GM06990 (cell line): Measurements from ENCODE around the gene AFG3L2.

ENCODE experiments used
- DNase-seq: peaks from one replicate; pipeline ENCODE4 v3.0.0-alpha.2; 2011; ENCODE audit not compliant: insufficient read length; ENCODE audit errors: extremely low read depth
- H3K27me3 ChIP-seq: replicated peaks from 2 replicates; pipeline ENCODE4 v1.6.0; 2011; ENCODE audit warnings: low read length; ENCODE audit not compliant: control insufficient read depth, insufficient read depth
- H3K36me3 ChIP-seq: 2 replicates; pipeline ENCODE4 v1.5.1; 2011; ENCODE audit warnings: low read length; ENCODE audit not compliant: control insufficient read depth, insufficient read depth
- H3K4me3 ChIP-seq: replicated peaks from 2 replicates; pipeline ENCODE4 v1.5.1; 2011; ENCODE audit warnings: low read depth, mild to moderate bottlenecking, control low read depth, low read length
- TF ChIP-seq, protein P1 (sequence below): IDR thresholded peaks from 2 replicates; pipeline ENCODE4 v1.5.1; 2011; ENCODE audit warnings: low read length, control low read depth, mild to moderate bottlenecking, inconsistent platforms; ENCODE audit not compliant: insufficient read depth, poor library complexity, severe bottlenecking

Gene AFG3L2

GRCh38 chr18:12376754-12377555, at the start of gene AFG3L2:
Gene AFG3L2 (minus strand): TSS chr18:12377227. CDS start chr18:12377082, 145 bp downstream.
- DNase-seq = peak; percentile 100
- Histone ChIP-seq H3K27me3 (no peaks in the 10 kb centered on the region), H3K36me3 (no peaks in the 10 kb centered on the region), H3K4me3 (peak within 1 kb of the TSS; percentile 86)
- TF ChIP-seq, protein P1, sequence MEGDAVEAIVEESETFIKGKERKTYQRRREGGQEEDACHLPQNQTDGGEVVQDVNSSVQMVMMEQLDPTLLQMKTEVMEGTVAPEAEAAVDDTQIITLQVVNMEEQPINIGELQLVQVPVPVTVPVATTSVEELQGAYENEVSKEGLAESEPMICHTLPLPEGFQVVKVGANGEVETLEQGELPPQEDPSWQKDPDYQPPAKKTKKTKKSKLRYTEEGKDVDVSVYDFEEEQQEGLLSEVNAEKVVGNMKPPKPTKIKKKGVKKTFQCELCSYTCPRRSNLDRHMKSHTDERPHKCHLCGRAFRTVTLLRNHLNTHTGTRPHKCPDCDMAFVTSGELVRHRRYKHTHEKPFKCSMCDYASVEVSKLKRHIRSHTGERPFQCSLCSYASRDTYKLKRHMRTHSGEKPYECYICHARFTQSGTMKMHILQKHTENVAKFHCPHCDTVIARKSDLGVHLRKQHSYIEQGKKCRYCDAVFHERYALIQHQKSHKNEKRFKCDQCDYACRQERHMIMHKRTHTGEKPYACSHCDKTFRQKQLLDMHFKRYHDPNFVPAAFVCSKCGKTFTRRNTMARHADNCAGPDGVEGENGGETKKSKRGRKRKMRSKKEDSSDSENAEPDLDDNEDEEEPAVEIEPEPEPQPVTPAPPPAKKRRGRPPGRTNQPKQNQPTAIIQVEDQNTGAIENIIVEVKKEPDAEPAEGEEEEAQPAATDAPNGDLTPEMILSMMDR = no peak

DNA sequence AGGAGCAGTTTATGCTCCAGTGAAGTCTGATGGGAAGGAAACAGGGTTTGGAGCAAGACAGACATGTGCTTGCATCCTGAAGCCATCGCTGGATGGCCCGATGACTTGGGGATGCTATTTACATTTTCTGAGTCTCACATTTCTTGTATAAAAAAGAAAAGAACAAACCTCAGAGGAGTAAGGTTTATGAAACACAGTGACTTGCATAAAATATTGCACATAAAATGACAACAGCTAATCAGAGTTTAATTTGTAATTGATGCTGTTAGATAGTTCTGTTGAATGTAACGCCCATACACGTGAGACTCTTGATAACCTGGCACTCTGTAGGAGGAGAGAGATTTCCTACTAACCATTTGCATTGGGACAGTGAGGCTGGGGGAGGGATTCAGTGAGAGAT, 47.2 kb upstream of the AFG3L2 start:
- no peak for DNase-seq
- Histone ChIP-seq H3K36me3 (no peaks in the 10 kb centered on the region; the same call in 1 of the 2 replicates), H3K27me3 (no peaks in the 10 kb centered on the region), H3K4me3 (no peak overlapping the region)
- TF ChIP-seq, protein P1 = no peak

- Histone ChIP-seq H3K36me3 (no peaks in the 10 kb centered on the region; the same call in 1 of the 2 replicates), H3K4me3 (no peak overlapping the region), H3K27me3 (no peaks in the 10 kb centered on the region)
- TF ChIP-seq, protein P1 = no peak
- DNase-seq = no peak
Observed at GRCh38 chr18:12423820-12424219, 46.8 kb upstream of the AFG3L2 start.

GRCh38 chr18:12423393-12423792, 46.4 kb upstream of the AFG3L2 start:
- Histone ChIP-seq H3K36me3 (no peaks in the 10 kb centered on the region; the same call in 1 of the 2 replicates), H3K4me3 (no peak overlapping the region)
- TF ChIP-seq, protein P1 = no peak

GRCh38 chr18:12422936-12423335, 45.9 kb upstream of the AFG3L2 start:
- DNase-seq = no peak
- H3K36me3 ChIP-seq = no peaks in the 10 kb centered on the region; the same call in 1 of the 2 replicates
- TF ChIP-seq, protein P1 = peak; percentile 45

More at GRCh38 chr18:12423393-12423792, 46.4 kb upstream of the AFG3L2 start:
- no peaks in the 10 kb centered on the region for H3K27me3 ChIP-seq
- no peak for DNase-seq

More at GRCh38 chr18:12422936-12423335, 45.9 kb upstream of the AFG3L2 start:
- Histone ChIP-seq H3K4me3 (no peak overlapping the region), H3K27me3 (no peaks in the 10 kb centered on the region)
